Aorta (tissue), 5 donors: ENCODE results near the gene MAN2A2. TPM values are rescaled to one million over a fixed set of nuclear protein-coding genes. Genes with fewer than 3 reads are reported as not detected.

Source experiments
- ATAC-seq: fragments of 200-7000 bp; cut with Tn5 transposase; one replicate; pipeline ENCODE4 v1.9.1; 2022; ENCODE audit warnings: moderate library complexity; ENCODE audit not compliant: low FRiP score
- DNase-seq, 2 donors: peaks; one replicate each; pipeline ENCODE4 v3.0.0-alpha.2; 2020
- H3K27ac ChIP-seq, 2 donors: one replicate each; pipeline ENCODE4 v1.5.1; 2013; ENCODE audit warnings: low read length in 2 of 2, mild to moderate bottlenecking in 2 of 2, moderate library complexity in 2 of 2, control low read depth in 1 of 2, inconsistent platforms in 1 of 2, low read depth in 1 of 2
- H3K27me3 ChIP-seq, 2 donors: one replicate each; pipeline ENCODE4 v1.6.1; 2013; ENCODE audit warnings: control low read depth in 1 of 2, low read length in 1 of 2, mild to moderate bottlenecking in 1 of 2, moderate library complexity in 1 of 2; ENCODE audit not compliant: insufficient read depth in 2 of 2, control insufficient read depth in 1 of 2
- H3K36me3 ChIP-seq, 2 donors: one replicate each; pipeline ENCODE4 v1.6.1; 2013; ENCODE audit warnings: control low read depth in 1 of 2, low read length in 1 of 2, mild to moderate bottlenecking in 1 of 2; ENCODE audit not compliant: insufficient read depth in 2 of 2, control insufficient read depth in 1 of 2
- H3K4me1 ChIP-seq, 2 donors: one replicate each; pipeline ENCODE4 v1.6.1; 2013; ENCODE audit warnings: low read length in 2 of 2, control low read depth in 1 of 2, mild to moderate bottlenecking in 1 of 2, moderate library complexity in 1 of 2; ENCODE audit not compliant: insufficient read depth in 2 of 2, control insufficient read depth in 1 of 2
- H3K4me3 ChIP-seq, 2 donors: one replicate each; pipeline ENCODE4 v1.5.1; 2013; ENCODE audit warnings: low read length in 2 of 2, control low read depth in 1 of 2, mild to moderate bottlenecking in 1 of 2
- H3K9me3 ChIP-seq: one replicate; pipeline ENCODE4 v1.6.1; 2013; ENCODE audit warnings: mild to moderate bottlenecking, low read length; ENCODE audit not compliant: control insufficient read depth
- WGBS, 2 donors: extraction: QIAGEN DNeasy Blood & Tissue Kit; methylation state at CpG; one replicate each; pipeline ENCODE4 v1.1.7; 2013; 5-methylcytosine and 5-hydroxymethylcytosine counted together
- intact Hi-C, 2 donors: fragments of 100-400 bp; cut with DNase I; formaldehyde crosslinking; loops; one replicate each; pipeline versions ENCODE4 v1.14.2 to v1.15.0; 2022
- polyA plus RNA-seq, 2 donors: library from polyadenylated mRNA; stranded (reverse); fragments of 200-250 nt; gene quantifications; one replicate each; pipeline ENCODE4 v1.2.3, GENCODE V29; 2013
- total RNA-seq, 2 donors: library from RNA; stranded (reverse); fragmentation: NEBNext Ultra II Directional; extraction: Animal tissue kit (Norgen Biotek cat#: 25700); gene quantifications; one replicate each; pipeline ENCODE4 v1.2.1, GENCODE V29; 2021
- donor health status: healthy with polysubstance abuse.
- donor health status: Bipolar disorder and iron deficiency.
- donor health status: DM: no; HTN: no; CAD: no.
- donor health status: DM: no; HTN: no; CAD: no.
- donor health status: DM: yes; HTN: yes; CAD: no.

The MAN2A2 gene
- total and polyA plus RNA-seq, 4 donors = 19.2 to 82.4 (median 52.9) TPM

DNA sequence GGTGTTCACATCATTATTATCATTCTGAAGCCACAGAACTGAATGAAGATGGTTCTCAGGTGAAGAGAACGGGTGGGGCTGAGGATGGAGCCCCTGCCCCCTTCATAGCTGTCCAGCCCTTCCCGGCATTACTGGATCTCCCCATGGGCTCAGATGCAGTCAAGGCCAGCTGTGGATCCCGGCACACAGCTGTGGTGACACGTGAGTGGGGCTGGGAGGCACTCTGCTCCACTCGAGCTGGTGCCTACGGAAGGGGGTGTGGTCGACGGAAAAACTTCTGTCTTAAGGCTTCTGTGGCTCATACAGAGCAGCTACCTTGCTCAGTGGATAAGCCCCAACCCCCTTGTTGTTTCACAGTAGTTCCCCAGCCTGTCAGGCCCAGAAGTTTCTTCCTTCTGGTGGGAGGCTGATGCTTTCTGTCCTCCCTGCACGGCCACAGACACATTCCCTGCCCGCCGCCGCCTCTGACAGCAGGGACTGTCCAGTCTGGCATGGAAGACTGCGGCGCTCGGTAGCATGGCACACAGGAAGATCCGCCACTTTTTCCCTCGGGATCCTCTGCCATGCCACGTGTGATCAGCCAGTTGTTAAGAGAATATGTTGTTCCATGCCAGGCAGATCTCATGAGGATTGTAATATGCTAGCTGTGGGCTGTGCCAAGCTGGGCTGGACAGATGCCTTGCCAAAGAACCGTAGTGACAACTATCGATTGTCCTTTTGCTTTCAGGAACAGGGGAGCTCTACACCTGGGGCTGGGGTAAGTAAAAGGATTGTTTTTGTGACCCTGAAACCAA is 57.4 kb downstream of the MAN2A2 start:
- Histone ChIP-seq H3K4me1 (no peaks in the 10 kb centered on the region), H3K27ac (peak overlapping the region; percentile 10 to 39), H3K36me3 (no peaks in the 10 kb centered on the region), H3K4me3 (no peak overlapping the region), H3K27me3 (no peaks in the 10 kb centered on the region), H3K9me3 (no peaks in the 10 kb centered on the region)
- intact Hi-C loops = loop anchor here in 1 of 2 donors (10.0 kb wide), 1 partner anchor 314 kb away; no protein-coding TSS in a partner anchor
- no peak for ATAC-seq
- WGBS, 2 donors = 3 to 9% methylated on average over 20 of the region's 20 CpGs
- DNase-seq = no peak

DNA sequence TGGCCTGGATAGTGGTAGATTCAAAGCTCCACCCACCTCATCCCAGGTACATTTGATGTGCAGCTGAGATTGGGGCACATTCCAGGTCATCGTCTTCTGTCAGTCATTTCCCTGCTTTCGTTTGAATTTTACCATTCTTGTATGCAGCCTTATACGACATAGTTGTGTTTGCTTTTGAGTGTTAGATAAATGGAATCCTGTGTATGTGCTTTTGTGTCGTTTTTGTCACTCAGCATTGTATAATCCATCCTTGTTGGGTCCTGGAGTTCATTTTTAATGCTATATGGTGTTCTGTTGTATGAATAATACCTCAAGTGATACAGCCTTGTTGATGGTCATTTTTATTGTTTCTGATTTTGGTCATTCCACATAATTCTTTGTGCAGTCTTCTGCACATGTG is 58.9 kb downstream of the MAN2A2 start:
- WGBS, 2 donors = 85 to 86% methylated on average over 4 of the region's 4 CpGs
- no peaks in the 10 kb centered on the region for H3K27me3 ChIP-seq
- H3K4me3 ChIP-seq = no peak overlapping the region
- no peak overlapping the region for H3K27ac ChIP-seq
- intact Hi-C loops = loop anchor here in 1 of 2 donors (10.0 kb wide), 1 partner anchor 313 kb away; no protein-coding TSS in a partner anchor
- ATAC-seq (no peak), DNase-seq (no peak)
- H3K4me1 ChIP-seq = no peaks in the 10 kb centered on the region
- H3K36me3 ChIP-seq = peaks cover 4% of the 10 kb centered on the region in 2 donors
- no peaks in the 10 kb centered on the region for H3K9me3 ChIP-seq

DNA sequence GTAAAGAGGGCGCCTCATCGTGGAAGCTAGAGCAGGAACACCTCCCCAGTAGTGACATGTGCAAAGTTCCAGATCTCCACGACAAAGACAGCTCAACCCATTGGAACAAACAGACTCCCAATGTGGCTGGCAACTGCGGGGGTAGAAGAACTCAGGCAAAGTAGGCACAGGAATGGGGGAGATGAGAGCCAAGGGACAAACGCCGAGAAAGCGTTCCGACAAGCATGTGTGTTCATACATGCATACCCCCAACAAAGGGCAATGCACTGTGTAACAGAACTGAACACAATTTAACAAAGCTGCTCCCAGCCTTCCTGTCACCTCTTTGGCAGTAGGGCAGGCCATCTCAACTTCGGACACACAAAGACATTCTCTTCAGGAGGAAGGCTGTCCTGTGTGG is 63.2 kb downstream of the MAN2A2 start:
- no peaks in the 10 kb centered on the region for H3K4me1 ChIP-seq
- H3K27me3 ChIP-seq = no peaks in the 10 kb centered on the region
- H3K9me3 ChIP-seq = no peaks in the 10 kb centered on the region
- no peak for DNase-seq
- WGBS, 2 donors = 86 to 87% methylated on average over 9 of the region's 9 CpGs
- intact Hi-C loops = loop anchor here in 1 of 2 donors (10.0 kb wide), 1 partner anchor 309 kb away; no protein-coding TSS in a partner anchor
- no peak overlapping the region for H3K27ac ChIP-seq
- H3K4me3 ChIP-seq = no peak overlapping the region
- H3K36me3 ChIP-seq = peaks cover 4 to 7% of the 10 kb centered on the region in 2 donors
- no peak for ATAC-seq

DNA sequence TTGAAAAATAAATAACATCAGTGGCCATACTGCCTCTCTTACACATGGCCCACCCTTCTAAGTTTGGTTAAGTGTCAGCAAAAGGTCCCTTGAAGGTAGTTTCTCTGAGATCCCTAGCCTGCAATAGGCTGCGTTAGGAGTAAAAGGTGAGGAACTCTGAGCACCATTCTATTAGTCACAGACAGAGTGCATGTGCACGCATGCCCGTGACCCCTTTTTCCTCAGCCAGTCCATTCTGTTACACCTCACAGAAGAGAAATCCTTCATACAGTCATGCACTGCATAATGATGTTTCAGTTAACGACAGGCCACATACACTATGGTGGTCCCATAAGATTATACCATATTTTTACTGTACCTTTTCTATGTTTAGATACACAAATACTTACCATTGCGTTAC is 64.1 kb downstream of the MAN2A2 start:
- Histone ChIP-seq H3K9me3 (no peaks in the 10 kb centered on the region), H3K4me3 (no peak overlapping the region), H3K36me3 (peaks cover 4 to 7% of the 10 kb centered on the region in 2 donors), H3K27ac (no peak overlapping the region), H3K27me3 (no peaks in the 10 kb centered on the region), H3K4me1 (no peaks in the 10 kb centered on the region)
- no peak for ATAC-seq
- WGBS, 2 donors = 82 to 90% methylated on average over 5 of the region's 5 CpGs
- DNase-seq = no peak
- intact Hi-C loops = loop anchor here in 1 of 2 donors (10.0 kb wide), 1 partner anchor 308 kb away; no protein-coding TSS in a partner anchor

DNA sequence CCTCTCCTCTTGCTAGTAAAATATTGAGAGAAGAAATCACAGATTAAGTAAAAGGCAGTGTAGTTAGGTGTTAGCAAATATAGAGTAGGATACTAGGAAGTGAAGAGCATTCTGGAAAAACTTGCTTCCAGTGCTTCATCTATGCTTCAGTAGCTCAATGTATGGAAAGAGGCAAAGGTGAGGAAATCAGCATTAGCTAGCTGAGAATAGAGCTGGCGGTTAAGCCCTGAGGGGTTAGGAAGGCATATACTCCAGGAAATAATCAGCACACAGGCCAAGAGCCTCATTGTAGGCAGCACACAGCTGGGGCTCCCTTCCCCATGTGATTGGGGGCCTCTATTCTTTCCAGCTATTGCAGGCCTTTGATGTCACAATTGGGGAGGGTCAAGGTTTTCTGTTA is 65.3 kb downstream of the MAN2A2 start:
- 95 to 99% methylated on average over 1 of the region's 1 CpG for WGBS, 2 donors
- no peak overlapping the region for H3K27ac ChIP-seq
- intact Hi-C loops = loop anchor here in 1 of 2 donors (10.0 kb wide), 1 partner anchor 306 kb away; no protein-coding TSS in a partner anchor

DNA sequence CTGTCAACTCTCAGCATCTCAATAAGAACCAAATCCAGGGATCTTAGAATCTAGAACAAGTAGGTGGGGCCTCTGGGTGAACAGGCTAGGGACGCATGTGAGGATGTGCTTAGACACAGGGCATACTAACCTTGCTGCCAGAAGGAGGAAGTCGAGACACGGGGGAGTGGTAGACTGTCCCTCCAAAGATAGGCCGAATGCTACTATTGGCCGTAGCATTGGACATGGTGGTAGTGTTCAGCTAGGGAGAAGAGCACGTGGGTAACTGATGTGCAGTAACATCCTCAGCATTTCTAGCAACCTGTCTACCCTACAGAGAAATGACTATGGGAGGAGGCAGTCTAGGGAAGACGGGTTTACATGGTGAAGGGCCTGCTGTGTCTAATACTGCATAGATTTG is 67.2 kb downstream of the MAN2A2 start:
- no peak for ATAC-seq
- Histone ChIP-seq H3K4me3 (no peak overlapping the region), H3K27me3 (no peaks in the 10 kb centered on the region), H3K36me3 (peaks cover 4 to 7% of the 10 kb centered on the region in 2 donors), H3K9me3 (no peaks in the 10 kb centered on the region), H3K4me1 (no peaks in the 10 kb centered on the region), H3K27ac (no peak overlapping the region)
- intact Hi-C loops = no loop called here
- DNase-seq = no peak
- WGBS, 2 donors = 94 to 95% methylated on average over 7 of the region's 7 CpGs

More for the DNA sequence above, 65.3 kb downstream of the MAN2A2 start:
- peaks cover 4 to 7% of the 10 kb centered on the region in 2 donors for H3K36me3 ChIP-seq
- no peaks in the 10 kb centered on the region for H3K27me3 ChIP-seq
- H3K4me1 ChIP-seq = no peaks in the 10 kb centered on the region
- H3K4me3 ChIP-seq = no peak overlapping the region
- H3K9me3 ChIP-seq = no peaks in the 10 kb centered on the region
- ATAC-seq (no peak), DNase-seq (no peak)

DNA sequence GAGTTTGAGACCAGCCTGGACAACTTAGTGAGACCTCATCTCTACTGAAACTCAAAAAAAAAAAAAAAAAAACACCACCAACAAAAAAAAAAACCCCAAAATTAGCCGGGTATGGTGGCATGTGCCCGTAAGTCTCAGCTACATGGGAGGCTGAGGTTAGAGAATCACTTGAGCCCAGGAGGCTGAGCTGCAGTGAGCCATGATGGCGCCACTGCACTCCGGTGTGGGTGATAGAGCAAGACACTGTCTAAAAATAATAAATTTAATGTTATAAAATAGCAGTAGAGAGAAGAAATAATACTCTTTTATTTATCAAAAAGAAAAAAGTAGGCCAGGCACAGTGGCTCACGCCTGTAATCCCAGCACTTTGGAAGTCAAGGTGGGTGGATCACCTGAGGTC is 69.0 kb downstream of the MAN2A2 start:
- DNase-seq (no peak), ATAC-seq (no peak)
- H3K4me3 ChIP-seq = no peak overlapping the region
- 94 to 95% methylated on average over 5 of the region's 5 CpGs for WGBS, 2 donors
- H3K4me1 ChIP-seq = no peaks in the 10 kb centered on the region
- H3K9me3 ChIP-seq = no peaks in the 10 kb centered on the region
- H3K36me3 ChIP-seq = peaks cover 0 to 2% of the 10 kb centered on the region in 2 donors
- intact Hi-C loops = no loop called here
- no peak overlapping the region for H3K27ac ChIP-seq
- no peaks in the 10 kb centered on the region for H3K27me3 ChIP-seq
